HG03520 (cell line): ENCODE results near the gene CPB2.

Experiments used
- ATAC-seq: cut with Tn5 transposase; IDR thresholded peaks from one replicate; pipeline ENCODE4 v1.9.1; 2021; ENCODE audit warnings: mild to moderate bottlenecking, moderate library complexity; ENCODE audit not compliant: unreplicated experiment

The CPB2 gene

DNA sequence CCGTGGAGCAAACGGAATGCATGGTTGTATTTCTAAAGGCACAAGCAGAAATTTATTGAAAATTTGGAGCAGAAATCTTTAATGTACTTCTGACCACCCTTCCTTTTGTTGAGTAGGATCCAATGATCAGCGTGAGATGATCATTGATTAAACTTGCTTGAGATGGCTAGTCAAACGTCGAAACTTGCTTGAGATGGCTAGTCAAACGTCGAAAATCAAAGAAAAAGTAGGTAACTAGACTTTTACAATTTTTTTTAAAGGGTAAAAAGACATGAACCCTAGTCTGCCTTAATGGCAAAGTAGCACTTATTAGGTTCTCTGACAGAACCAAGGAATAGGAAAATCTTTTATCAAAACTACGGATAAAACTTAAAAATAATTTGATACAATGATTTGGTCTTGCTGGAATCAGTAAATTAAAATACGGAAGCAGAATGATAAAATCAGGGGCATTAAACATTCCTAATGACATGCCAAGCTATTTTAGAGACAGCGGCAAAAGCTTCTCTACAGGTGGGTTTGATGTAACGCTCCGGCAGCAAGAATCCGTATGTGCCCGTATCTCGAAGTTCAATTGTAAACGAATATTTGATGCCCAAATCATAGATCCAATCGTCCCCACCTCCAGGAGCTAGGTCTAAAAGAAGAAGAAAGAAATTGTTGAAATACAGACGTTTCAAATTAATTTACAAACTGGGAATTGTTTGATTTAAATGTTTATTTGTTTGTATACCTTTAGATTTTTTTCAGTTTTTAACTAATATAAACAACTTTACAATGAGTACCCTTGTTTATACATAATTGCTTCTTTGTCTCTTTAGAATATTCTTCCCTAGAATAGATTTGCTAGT, 51.4 kb downstream of the CPB2 start:
- ATAC-seq, result no peak

DNA sequence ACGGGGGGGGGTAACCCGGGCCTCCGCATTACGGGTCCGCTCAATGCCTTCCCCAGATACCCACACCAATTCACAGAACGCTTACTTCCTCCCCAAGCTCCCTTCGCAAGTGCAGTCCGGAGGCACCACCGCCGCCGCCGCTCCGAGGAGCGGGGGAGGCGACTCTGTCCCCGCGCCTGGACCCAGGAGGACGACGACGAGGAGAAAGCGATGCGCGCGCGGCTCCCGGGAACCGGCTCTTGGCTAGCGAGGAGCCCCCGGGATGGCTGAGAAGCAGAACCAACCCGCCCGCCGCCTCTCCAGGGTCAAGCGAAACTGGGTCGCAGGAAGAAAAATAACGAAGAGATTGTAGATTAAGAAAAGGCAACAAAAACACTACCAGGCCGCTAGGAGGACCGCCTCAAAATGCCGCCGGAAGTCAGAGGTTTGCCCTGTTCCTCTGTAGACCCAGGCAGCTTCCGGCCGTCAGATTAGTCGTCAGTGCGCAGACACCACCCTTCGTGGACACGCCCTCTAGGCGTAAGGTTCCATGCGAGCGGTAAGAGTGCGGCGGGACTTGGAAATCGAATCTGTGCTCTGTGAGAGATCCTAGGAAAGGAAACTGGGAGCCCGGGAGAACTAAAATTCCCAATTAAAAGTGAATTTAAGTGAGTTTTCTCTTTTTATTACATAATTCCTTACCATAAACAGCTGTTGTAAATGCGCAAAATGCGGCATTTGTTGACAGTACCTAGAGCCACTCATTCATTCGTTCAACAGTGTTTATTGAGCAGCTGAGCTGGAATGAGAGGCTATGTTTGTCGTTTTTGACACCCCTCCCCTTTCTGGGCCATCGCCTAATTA, 52.3 kb downstream of the CPB2 start, which contains the start of gene ZC3H13:
TSS of gene ZC3H13 (minus strand) at position 428 of the 843 bp plus-strand sequence. CDS start 7,239 bp downstream, outside the sequence.
- ATAC-seq, result peak; percentile 98

DNA sequence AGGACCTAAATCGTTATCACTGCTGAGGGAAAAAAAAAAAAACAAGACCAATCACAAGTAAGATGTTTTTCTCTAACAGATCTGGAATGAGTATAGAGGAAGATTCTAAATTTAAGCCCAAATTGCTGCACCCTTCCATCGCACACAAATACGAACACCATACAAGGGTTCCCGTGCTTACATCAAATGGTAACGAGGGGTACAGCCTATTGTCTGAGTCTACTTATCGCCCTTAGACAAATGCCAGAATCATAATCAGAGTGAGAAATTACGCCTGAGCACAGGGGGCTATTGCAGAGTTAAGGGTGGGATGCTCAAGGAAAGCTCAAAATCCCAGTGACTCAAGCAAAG, 52.9 kb downstream of the CPB2 start:
- ATAC-seq, result no peak

DNA sequence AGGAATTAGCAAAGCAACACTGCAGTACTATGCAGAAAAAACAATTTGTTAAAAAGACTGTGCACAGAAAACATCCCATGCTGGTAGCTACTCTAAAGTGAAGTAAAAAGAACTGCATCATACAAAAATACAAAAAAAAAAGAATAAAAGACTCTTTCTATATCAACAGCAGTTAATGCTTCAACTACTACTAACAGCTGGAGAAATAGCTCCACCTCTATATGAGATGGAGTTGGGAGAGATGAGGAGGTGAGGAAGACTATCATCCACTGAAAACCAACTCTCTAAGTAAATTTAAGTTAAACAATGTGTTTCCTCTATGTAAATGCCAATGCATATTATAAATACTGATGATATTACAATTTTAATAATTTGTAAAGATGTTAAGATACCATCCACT, 54.1 kb downstream of the CPB2 start:
- ATAC-seq, result no peak

DNA sequence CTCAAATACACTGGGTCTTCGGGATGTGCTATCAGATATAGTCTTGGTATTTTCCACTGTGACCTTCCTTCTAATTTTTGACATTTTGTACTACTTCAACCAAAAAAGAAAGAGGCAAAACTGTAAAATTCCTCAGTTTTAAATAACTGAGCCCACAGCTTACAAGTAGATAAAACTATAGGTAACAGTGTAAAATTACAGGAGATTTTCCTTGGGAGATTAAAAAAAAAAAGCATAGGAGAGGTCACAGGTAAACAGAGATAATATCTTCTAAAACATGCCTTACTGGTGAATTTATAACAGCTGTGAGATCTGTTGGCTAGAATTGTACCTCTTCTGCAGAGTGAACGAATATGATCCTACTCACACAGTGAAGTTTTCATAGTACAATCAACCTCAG, 59.4 kb downstream of the CPB2 start:
- ATAC-seq, result no peak

DNA sequence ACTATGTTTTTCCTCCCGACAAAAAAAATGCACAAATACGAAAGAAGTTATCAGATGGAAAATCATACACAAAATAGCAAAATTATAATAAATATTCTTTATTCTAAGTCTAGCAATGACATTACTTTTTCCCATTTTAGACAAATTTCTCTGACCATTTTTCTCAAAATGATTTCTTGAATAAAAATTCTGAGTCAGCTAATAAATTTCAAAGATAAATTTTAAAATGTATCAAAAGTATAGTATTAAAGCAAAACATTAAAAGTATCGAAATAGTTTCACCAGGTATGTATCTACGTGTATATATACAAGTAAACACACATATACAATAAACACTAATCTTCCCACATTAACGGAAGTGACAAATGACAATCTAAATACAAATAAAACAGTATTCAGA, 61.2 kb downstream of the CPB2 start:
- no peak for ATAC-seq

DNA sequence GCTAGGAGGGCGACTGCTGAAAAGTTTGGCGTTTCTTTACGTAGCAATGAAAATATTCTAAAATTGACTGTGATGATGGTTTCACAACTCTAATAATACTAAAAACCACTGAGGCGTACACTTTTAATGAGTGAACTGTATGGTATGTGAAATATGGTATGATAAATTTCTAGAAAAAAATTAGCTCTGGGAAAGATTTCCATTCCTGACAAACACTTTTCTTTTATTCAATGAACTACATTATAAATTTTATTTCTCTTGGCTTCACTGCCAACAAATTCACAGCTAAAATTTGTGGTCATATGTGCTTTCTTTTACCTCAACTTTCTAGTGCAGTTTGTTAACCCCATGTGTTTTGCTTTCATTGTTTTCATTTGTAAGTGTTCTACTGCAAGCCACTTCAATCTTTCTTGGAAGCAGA, 63.4 kb downstream of the CPB2 start:
- no peak for ATAC-seq

DNA sequence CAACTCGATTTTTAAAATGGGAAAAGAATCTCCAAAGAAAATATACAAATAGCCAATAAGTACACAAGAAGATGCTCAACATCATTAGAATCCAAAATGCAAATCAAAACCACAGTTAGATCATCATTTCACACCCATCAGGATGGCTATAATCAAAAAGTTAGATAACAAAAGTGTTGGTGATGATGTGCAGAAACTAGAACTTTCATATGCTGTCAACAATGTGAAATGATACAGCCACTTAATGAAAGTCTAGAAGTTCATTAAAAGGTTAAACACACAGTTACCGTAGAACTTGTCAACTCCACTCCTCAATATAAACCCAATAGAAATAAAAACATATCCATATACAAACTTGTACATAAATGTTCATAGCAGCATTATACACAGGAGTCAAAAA, 64.1 kb downstream of the CPB2 start:
- no peak for ATAC-seq

DNA sequence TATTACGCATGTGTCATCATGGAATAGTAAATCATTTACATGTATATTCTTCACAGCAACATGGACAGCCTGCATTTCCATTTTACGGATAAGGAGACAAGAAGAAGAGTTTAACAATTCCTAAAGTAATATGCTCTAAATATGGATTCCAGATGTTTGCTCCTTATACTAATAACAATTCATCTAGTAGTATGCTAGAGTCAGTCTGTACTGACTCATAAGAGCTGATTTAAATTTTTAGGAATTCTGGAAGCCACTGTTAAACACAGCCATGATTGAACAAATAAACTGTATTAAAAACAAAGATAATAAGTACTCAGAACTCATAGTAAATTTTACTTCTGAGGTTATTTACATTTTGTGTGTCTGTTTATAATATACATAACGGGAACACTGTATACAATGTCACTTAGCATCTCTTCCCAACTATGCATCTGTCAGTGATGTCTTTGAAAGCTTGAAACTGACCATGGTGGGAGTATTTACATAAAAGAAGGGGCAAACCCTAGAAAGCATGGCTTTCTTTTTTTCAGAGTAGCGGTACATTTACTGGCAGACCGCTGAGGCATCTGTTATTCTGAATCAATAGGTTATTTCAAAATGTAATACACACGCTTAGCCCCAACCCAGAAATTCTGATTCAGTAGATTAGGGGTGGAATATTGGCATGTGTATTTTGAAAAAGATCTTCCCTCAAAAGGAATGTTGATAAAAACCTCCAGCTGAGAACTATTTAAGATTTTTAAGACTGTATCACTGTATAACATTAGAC, 65.2 kb downstream of the CPB2 start:
- no peak for ATAC-seq

DNA sequence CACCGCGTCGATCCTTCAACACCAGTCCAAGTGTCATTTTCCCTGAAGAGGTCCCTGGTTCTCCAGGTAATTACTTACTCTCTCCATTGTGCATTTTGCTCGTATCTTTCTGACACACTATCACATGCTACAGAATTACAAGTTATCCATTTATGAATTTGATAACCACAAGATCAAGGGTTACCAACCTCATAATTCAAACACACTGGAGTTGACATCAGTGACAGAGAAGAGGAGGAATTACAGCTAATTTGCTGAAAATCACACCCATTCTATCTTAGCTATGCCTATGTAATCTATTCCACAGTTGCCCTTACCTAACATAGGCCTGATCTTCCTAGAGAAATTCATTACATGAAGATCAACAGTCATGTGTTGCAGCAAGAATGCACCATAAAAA, 66.5 kb downstream of the CPB2 start:
- ATAC-seq, result no peak

DNA sequence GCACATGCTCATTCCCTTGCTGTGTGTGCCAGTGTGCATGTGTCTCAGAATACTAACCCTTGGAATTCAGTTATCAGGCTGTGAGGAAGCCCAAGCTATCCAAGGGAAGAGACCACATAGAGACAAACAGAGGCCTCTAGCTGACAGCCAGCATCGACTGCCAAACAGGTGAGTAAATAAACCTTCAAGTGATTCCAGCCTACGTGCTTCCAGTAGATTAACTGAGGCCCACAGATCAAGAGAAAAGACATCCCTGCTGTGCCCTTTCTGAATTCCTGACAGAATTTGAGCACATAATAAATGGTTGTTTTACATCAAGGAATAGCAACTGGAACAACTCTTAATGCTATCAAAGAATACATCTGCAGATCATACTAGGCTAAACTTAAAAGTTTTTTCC, 69.8 kb downstream of the CPB2 start:
- ATAC-seq, result no peak

DNA sequence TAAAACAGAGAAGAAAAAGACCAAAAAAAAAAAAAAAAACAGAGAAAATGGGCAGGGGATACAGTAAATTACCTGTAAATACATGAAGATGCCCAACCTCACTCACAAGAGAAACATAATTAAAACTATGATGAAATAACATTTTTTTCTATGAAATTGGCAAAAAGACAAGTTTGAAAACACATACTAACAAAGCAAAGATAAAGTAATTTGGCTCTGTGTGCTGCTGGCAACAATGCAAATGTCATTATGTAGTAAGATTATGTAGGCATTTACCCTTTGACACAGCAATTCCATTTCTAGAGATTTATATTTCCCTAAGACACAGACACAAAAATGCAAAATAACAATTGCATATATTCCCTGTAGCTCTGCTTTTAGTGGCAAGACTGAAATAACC, 72.5 kb downstream of the CPB2 start:
- ATAC-seq, result no peak

DNA sequence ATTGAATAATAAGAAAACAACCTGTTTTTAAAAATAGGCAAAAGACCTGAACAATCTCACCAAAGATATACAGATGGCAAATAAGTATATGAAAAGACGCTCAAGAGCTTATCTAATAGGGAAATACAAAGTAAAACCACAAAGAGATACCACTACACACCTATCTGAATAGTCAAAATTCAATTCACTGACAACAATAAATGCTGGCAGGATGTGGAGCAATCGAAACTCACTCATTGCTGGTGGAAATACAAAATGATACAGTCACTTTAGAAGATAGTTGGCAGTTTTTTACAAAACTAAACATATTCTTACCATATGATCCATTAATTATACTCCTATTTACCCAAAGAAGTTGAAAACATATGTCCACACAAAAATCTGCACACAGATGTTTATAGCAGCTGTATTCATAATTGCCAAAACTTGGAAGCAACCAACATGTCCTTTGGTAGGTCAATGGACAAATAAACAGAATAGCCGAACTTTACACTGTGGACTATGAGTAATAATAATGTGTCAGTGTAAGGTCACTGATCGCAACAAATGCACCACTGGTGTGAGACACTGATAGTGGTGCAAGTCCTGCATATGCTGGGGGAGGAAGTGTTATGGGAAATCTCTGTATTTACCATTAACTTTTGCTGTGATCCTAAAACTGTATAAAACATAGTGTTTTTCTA, 73.1 kb downstream of the CPB2 start:
- no peak for ATAC-seq

DNA sequence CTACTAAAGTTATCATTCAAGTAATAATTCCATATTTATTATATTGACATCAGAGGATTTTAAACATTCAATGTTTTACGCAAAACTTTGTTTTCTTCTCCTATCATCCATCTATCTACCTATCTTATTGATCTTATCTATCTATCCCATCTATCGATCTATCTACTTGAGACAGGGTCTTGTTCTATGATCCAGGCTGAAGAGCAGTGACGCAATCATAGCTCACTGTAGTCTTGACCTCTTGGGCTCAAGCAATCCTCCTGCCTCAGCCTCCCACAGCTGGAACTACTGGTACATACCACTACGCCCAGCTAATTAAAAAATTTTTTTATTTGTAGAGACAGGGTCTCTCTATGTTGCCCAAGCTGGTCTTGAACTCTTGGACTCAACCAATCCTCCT, 79.7 kb downstream of the CPB2 start:
- no peak for ATAC-seq

DNA sequence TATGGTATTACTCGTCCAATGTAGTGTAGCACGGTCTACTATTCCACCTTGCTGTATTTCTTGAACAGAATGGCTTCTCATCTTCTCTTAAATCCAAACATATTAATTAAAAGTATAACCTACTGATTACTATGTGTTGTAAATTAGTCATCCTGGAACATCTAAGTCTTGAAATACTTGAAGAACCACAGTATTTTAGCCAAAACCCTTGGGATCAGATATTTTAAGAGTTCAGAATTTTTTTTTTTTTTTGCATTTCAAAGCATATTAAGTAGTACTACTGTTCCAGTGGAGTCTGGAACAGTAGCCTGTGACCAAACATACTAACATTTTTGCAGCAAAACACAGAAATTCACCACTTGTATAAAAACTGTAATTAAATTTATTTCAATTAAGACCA, 82.4 kb downstream of the CPB2 start:
- ATAC-seq, result no peak

DNA sequence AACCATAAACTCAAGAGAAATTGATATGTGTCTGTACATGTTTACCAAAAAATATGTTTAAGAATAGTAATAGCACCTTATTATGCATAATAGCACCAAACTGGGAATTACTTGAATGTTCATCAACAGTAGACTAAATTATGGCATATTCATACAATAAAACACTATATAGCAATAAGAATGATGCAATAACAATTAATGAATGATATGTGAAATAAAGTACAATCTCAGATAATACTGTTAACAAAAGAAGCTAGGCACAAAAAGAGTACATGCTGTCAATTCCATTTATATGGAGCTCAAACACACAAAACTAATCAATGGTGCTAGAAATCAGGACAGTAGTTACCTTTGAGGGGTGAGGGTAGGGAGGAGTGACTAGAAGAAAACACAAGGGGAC, 88.6 kb downstream of the CPB2 start:
- ATAC-seq, result no peak

DNA sequence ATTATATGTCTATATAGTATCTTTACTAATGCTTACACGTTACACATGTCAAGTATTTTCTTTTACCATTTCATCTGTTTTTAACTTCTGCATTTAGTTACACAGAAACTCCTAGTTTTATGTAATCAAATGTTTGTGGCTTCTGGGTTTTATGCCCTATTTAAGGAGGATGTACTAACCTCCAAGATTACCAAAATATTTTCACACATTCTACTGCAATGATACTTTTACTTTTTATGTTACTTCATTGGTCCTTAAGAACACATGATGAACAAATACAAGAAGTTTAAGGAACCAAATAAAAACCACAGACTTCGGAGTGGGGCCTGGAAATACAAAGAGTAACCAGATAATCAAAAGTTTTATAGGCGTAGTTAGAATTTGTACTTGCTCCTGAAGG, 89.5 kb downstream of the CPB2 start:
- no peak for ATAC-seq

DNA sequence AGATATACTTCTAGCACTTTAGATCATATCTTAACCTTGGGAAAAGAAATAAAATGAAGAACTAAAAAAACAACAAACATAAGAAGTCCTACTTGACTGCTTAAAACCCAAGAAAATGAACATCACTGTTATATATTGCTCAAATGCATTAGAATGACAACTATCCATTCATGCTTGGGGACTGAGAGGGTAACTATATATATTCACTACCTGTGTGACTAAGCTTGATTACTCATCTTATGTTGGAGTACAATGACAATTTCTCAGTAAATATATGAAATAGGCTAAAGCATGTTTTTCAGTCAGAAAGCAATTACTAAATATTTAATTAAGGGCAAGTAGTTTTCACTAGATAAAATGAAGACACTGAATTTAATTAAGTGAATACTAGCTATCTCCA, 92.4 kb downstream of the CPB2 start:
- ATAC-seq, result no peak

DNA sequence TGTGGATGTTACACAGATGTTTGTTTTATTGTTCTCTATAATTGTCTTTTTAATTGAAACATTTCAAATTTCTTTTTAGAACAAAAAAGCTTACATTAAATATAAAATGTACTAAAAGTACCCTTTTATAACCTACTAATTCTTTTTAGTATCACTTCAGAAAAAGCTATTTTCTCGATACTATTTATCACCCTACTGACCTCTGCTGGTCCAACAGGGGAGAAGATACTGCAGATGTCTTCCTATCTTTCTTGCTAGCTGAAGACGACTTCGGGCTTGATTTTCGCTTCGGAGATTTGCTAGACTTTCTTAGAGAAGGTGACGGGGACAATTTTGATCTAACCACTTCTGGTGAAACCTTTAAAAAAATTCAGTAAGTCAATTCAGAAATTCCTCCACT, 94.7 kb downstream of the CPB2 start:
- ATAC-seq, result no peak

DNA sequence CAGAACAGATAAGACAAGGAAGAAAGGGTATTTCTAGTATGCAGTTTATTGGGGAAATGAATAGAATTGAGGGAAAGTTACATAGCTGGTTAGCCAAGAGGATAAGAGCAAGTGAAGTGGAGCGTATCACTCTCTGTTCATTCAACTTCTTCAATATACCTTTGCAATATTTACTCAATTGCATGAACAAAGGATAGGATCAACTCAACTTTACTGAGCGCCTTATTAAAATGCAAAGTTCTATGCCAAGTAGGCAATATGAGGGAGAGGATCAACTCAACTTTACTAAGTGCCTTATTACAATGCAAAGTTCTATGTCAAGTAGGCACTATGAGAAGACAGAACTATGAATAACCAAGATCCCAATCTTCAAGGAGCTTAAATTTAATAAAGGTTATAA, 96.2 kb downstream of the CPB2 start:
- ATAC-seq, result no peak
